Head of caudate nucleus (tissue), 42 donors: ENCODE measurements around the gene PLEKHN1.

Experiments used
- DNase-seq, 42 donors: peaks; one replicate each; pipeline versions ENCODE4 v3.0.0 to v3.0.0-alpha.2; 2020 to 2021; ENCODE audit warnings: mixed read lengths in 7 of 42
- intact Hi-C: fragments of 100-400 bp; cut with DNase I; formaldehyde crosslinking; loops from one replicate; pipeline ENCODE4 v1.15.0; 2022

Gene PLEKHN1

GRCh38 chr1:954927-955326 lies 11.4 kb upstream of the PLEKHN1 start:
- DNase-seq = no peak
- intact Hi-C loops = no loop called here

DNA sequence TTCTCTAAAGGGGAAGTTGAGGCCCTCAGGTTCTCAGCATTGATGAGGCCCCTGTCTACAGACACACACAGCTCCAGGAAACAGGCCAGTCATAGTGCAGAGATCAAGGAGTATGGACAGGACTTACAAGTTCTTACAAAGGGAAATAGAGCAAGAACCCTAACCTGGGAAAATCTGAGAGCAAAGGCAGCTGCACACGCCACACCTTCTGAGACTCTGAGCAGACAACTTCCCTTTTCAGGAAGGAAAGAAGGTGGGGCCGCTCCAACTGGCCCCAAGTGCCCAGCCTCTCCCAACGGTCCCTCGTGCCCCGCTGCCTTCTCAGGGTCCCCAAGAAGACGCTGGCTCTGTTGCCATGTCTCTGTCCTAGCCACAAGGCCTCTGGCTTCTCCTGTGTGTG lies 10.8 kb upstream of the PLEKHN1 start:
- intact Hi-C loops = no loop called here
- no peak for DNase-seq

GRCh38 chr1:956636-957035 lies 9.6 kb upstream of the PLEKHN1 start:
- no peak for DNase-seq
- intact Hi-C loops = no loop called here

- peak; percentile 79 to 97 (median 94) for DNase-seq
- intact Hi-C loops = no loop called here
These were observed 7.2 kb upstream of the PLEKHN1 start, which contains the start of gene NOC2L for GRCh38 chr1:958823-959730. TSS of gene NOC2L (minus strand) at chr1:959256. CDS start at chr1:959240, 16 bp downstream.

- intact Hi-C loops = no loop called here
- no peak for DNase-seq
These were observed 6.4 kb upstream of the PLEKHN1 start for GRCh38 chr1:959731-960362.

- DNase-seq = peak; percentile 40 to 91 (median 84)
- intact Hi-C loops = no loop called here
These were observed 5.7 kb upstream of the PLEKHN1 start, which contains the start of gene KLHL17 for GRCh38 chr1:960363-961131. TSS of gene KLHL17 (plus strand) at chr1:960584. CDS start at chr1:960694, 110 bp downstream.

DNA sequence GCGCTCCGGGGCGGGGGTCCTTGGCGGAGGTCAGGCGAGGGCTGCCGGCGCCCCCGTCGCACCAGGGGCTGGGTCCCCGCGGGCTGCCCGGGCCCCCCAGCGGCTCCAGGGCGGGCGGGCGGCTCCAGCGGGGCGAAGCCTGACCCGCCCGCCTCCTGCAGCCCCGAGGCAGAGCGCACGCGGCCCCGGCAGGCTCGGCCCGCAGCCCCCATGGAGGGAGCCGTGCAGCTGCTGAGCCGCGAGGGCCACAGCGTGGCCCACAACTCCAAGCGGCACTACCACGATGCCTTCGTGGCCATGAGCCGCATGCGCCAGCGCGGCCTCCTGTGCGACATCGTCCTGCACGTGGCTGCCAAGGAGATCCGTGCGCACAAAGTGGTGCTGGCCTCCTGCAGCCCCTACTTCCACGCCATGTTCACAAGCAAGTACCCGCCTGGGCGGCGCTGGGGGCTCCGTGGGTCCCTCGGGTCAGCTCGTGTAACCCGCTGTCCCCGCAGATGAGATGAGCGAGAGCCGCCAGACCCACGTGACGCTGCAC lies 5.1 kb upstream of the PLEKHN1 start:
- no peak for DNase-seq
- intact Hi-C loops = no loop called here

GRCh38 chr1:962381-963300 lies 3.6 kb upstream of the PLEKHN1 start:
- intact Hi-C loops = no loop called here
- DNase-seq = no peak

DNA sequence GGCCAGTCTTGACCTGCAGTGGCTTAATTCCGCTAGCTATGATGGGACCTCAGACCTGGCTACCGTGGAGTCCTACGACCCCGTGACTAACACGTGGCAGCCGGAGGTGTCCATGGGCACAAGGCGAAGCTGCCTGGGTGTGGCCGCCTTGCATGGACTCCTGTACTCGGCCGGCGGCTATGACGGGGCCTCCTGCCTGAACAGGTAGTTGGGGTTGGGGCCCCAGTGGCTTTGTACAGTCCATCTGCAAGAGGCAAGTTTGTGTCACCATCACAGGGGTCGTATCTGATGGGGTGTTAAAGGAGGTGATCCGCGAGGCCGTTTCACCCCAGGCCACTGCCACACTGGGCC lies 3.0 kb upstream of the PLEKHN1 start:
- intact Hi-C loops = no loop called here
- no peak for DNase-seq

DNA sequence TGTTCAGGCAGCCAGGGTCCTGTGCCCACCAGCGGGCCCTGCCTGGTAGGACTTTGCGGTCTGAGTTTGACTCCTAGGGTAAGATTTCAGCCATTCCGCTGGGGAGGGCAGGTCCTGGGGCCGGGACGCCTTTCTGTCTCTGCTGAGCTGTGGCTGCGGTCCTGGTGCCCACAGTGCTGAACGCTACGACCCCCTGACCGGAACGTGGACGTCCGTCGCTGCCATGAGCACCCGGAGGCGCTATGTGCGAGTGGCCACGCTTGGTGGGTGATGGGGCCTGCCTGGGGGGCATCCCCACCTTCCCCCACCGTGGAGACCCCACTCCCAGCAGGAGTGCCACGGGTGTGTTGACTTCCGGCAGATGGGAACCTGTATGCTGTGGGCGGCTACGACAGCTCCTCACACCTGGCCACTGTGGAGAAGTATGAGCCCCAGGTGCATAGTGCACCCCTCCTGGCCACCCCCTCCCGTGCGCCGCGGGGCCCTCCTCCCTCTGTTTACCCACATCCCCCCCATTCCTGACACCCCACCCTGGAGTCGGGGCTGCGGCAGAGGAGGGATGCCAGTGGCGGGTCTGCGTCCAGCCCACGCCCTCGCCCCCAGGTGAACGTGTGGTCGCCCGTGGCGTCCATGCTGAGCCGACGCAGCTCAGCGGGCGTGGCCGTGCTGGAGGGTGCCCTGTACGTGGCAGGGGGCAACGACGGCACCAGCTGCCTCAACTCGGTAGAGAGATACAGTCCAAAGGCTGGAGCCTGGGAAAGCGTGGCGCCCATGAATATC lies 2.3 kb upstream of the PLEKHN1 start:
- intact Hi-C loops = no loop called here
- DNase-seq = no peak

GRCh38 chr1:964691-965525 lies 1.4 kb upstream of the PLEKHN1 start:
- intact Hi-C loops = no loop called here
- DNase-seq = no peak

- intact Hi-C loops = no loop called here
- no peak for DNase-seq
These were observed 652 bp upstream of the PLEKHN1 start for GRCh38 chr1:965526-966134.

- intact Hi-C loops = no loop called here
- peak in 7 of 42 donors; percentile 19 to 60 (median 37) for DNase-seq
These were observed 520 bp downstream of the PLEKHN1 start for GRCh38 chr1:966704-967300.

- intact Hi-C loops = no loop called here
- no peak for DNase-seq
These were observed 1.4 kb downstream of the PLEKHN1 start for GRCh38 chr1:967466-968343.

DNA sequence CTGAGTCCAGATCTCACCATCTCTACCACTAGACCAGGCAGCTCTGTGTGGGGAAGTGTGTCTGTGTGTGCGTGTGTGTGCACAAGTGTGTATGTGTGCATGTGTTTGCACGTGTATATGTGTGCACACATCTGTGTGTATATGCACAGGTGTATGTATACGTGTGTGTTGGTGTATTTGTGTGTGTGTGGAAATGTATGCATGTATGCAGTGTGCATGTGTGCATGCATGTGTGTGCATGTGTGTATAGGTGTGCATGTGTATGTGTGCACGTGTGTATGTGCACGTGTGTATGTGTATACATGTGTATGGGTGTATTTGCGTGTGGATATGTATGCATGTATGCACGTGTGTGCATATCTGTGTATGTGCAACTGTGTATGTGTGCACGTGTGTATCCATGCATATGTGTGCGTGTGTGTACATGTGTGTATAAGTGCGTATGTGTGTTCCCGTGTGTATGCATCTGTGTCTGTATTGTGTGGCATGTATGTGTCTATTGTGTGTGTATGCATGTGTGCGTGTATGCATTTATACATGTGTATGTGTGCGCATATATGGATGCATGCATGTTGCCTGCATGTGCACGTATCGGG lies 3.1 kb downstream of the PLEKHN1 start:
- intact Hi-C loops = no loop called here
- DNase-seq = no peak
